ENCODE measurements around the gene APBB2.

Gene APBB2

GRCh38 chr4:40966091-40966490 lies 248.3 kb downstream of the APBB2 start:
- H3K9me3 ChIP-seq, result peaks cover 22% of the 10 kb centered on the region

GRCh38 chr4:40963897-40964478 lies 250.4 kb downstream of the APBB2 start:
- Histone ChIP-seq H3K27ac (no peak overlapping the region), H3K9me3 (peaks cover 28% of the 10 kb centered on the region), H3K36me3 (peaks cover 17% of the 10 kb centered on the region), H4K20me1 (no peaks in the 10 kb centered on the region), H3K9ac (no peak overlapping the region), H3K27me3 (no peaks in the 10 kb centered on the region), H3K4me3 (no peak overlapping the region), H3K4me1 (peaks cover 18% of the 10 kb centered on the region), H3K4me2 (peak overlapping the region; percentile 33)
- TF ChIP-seq Cebpa-rat (IDR thresholded peaks at IDR 0.05), result no peak

More at GRCh38 chr4:40966091-40966490, 248.3 kb downstream of the APBB2 start:
- TF ChIP-seq Cebpa-rat (IDR thresholded peaks at IDR 0.05), result no peak
- H3K27ac ChIP-seq, result no peak overlapping the region
- H3K4me3 ChIP-seq, result no peak overlapping the region
- H3K27me3 ChIP-seq, result no peaks in the 10 kb centered on the region
- H3K36me3 ChIP-seq, result peaks cover 17% of the 10 kb centered on the region
- H3K9ac ChIP-seq, result no peak overlapping the region
- H3K4me2 ChIP-seq, result no peak overlapping the region
- H3K4me1 ChIP-seq, result peaks cover 18% of the 10 kb centered on the region
- H4K20me1 ChIP-seq, result no peaks in the 10 kb centered on the region

- Histone ChIP-seq H3K27me3 (no peaks in the 10 kb centered on the region), H3K9ac (no peak overlapping the region), H4K20me1 (no peaks in the 10 kb centered on the region), H3K4me3 (no peak overlapping the region), H3K4me1 (peaks cover 18% of the 10 kb centered on the region), H3K4me2 (peak overlapping the region; percentile 33), H3K9me3 (peaks cover 24% of the 10 kb centered on the region), H3K36me3 (peaks cover 16% of the 10 kb centered on the region), H3K27ac (0 out of 2 replicates have a peak overlapping the region, but pooled peaks have one; percentile 9)
- no peak for TF ChIP-seq Cebpa-rat (IDR thresholded peaks at IDR 0.05)
Measured at GRCh38 chr4:40962551-40963180, 251.7 kb downstream of the APBB2 start.

GRCh38 chr4:40960941-40961340 lies 253.4 kb downstream of the APBB2 start:
- peaks cover 7% of the 10 kb centered on the region for H3K9me3 ChIP-seq
- no peaks in the 10 kb centered on the region for H3K27me3 ChIP-seq
- H3K27ac ChIP-seq, result no peak overlapping the region
- no peaks in the 10 kb centered on the region for H4K20me1 ChIP-seq
- peaks cover 18% of the 10 kb centered on the region for H3K4me1 ChIP-seq
- no peak overlapping the region for H3K4me3 ChIP-seq
- H3K9ac ChIP-seq, result no peak overlapping the region
- no peak overlapping the region for H3K4me2 ChIP-seq
- no peak for TF ChIP-seq Cebpa-rat (IDR thresholded peaks at IDR 0.05)
- no peaks in the 10 kb centered on the region for H3K36me3 ChIP-seq

- H3K4me3 ChIP-seq, result no peak overlapping the region
- H3K9ac ChIP-seq, result no peak overlapping the region
- no peaks in the 10 kb centered on the region for H3K27me3 ChIP-seq
- H3K36me3 ChIP-seq, result no peaks in the 10 kb centered on the region
- H3K4me2 ChIP-seq, result no peak overlapping the region
- no peak for TF ChIP-seq Cebpa-rat (IDR thresholded peaks at IDR 0.05)
- H3K4me1 ChIP-seq, result peaks cover 24% of the 10 kb centered on the region
- H4K20me1 ChIP-seq, result no peaks in the 10 kb centered on the region
- peaks cover 6% of the 10 kb centered on the region for H3K9me3 ChIP-seq
- no peak overlapping the region for H3K27ac ChIP-seq
Measured at GRCh38 chr4:40957281-40957680, 257.1 kb downstream of the APBB2 start.

GRCh38 chr4:40956721-40957255 lies 257.6 kb downstream of the APBB2 start:
- no peaks in the 10 kb centered on the region for H4K20me1 ChIP-seq
- H3K9ac ChIP-seq, result no peak overlapping the region
- H3K27me3 ChIP-seq, result no peaks in the 10 kb centered on the region
- TF ChIP-seq Cebpa-rat (IDR thresholded peaks at IDR 0.05), result no peak
- peaks cover 6% of the 10 kb centered on the region for H3K9me3 ChIP-seq
- H3K4me2 ChIP-seq, result no peak overlapping the region
- H3K4me3 ChIP-seq, result no peak overlapping the region
- H3K36me3 ChIP-seq, result no peaks in the 10 kb centered on the region
- H3K4me1 ChIP-seq, result peaks cover 24% of the 10 kb centered on the region
- no peak overlapping the region for H3K27ac ChIP-seq

GRCh38 chr4:40954088-40954668 lies 260.2 kb downstream of the APBB2 start:
- Histone ChIP-seq H3K9ac (peak overlapping the region; percentile 44), H3K4me1 (peaks cover 24% of the 10 kb centered on the region), H4K20me1 (no peaks in the 10 kb centered on the region), H3K27ac (peak overlapping the region; percentile 74), H3K27me3 (no peaks in the 10 kb centered on the region), H3K36me3 (no peaks in the 10 kb centered on the region), H3K4me3 (peak overlapping the region; percentile 45), H3K4me2 (peak overlapping the region; percentile 87), H3K9me3 (no peaks in the 10 kb centered on the region)
- TF ChIP-seq Cebpa-rat (IDR thresholded peaks at IDR 0.05), result no peak

GRCh38 chr4:40953283-40954087 lies 260.9 kb downstream of the APBB2 start:
- Histone ChIP-seq H4K20me1 (no peaks in the 10 kb centered on the region), H3K27ac (peak overlapping the region; percentile 74), H3K4me3 (peak overlapping the region; percentile 45), H3K9ac (peak overlapping the region; percentile 44), H3K4me1 (peaks cover 24% of the 10 kb centered on the region), H3K4me2 (peak overlapping the region; percentile 87), H3K9me3 (no peaks in the 10 kb centered on the region), H3K27me3 (no peaks in the 10 kb centered on the region), H3K36me3 (no peaks in the 10 kb centered on the region)
- TF ChIP-seq Cebpa-rat (IDR thresholded peaks at IDR 0.05), result no peak

GRCh38 chr4:40952672-40953071 lies 261.7 kb downstream of the APBB2 start:
- H3K36me3 ChIP-seq, result no peaks in the 10 kb centered on the region
- no peak overlapping the region for H3K9ac ChIP-seq
- no peaks in the 10 kb centered on the region for H3K9me3 ChIP-seq
- H3K27ac ChIP-seq, result no peak overlapping the region
- no peaks in the 10 kb centered on the region for H4K20me1 ChIP-seq
- peaks cover 24% of the 10 kb centered on the region for H3K4me1 ChIP-seq
- H3K4me3 ChIP-seq, result no peak overlapping the region
- H3K4me2 ChIP-seq, result no peak overlapping the region
- no peak for TF ChIP-seq Cebpa-rat (IDR thresholded peaks at IDR 0.05)
- no peaks in the 10 kb centered on the region for H3K27me3 ChIP-seq
